DOHH2 (cell line): Measurements from ENCODE around the gene SRCAP.

ENCODE experiments used
- EZH2phosphoT487 ChIP-seq: fragments of 200-600 bp; sonication (generic); IDR thresholded peaks from 2 replicates; pipeline ENCODE4 v1.6.1; 2017; ENCODE audit warnings: borderline replicate concordance, mild to moderate bottlenecking, antibody characterized with exemption, low read length, moderate library complexity, mixed read lengths
- TF ChIP-seq, protein P1 (sequence below): fragments of 200-600 bp; sonication (generic); IDR thresholded peaks from one replicate; pipeline ENCODE4 v1.5.1; 2014; ENCODE audit warnings: antibody characterized with exemption, mild to moderate bottlenecking, low read depth, low read length; ENCODE audit not compliant: poor library complexity, severe bottlenecking

DNA sequence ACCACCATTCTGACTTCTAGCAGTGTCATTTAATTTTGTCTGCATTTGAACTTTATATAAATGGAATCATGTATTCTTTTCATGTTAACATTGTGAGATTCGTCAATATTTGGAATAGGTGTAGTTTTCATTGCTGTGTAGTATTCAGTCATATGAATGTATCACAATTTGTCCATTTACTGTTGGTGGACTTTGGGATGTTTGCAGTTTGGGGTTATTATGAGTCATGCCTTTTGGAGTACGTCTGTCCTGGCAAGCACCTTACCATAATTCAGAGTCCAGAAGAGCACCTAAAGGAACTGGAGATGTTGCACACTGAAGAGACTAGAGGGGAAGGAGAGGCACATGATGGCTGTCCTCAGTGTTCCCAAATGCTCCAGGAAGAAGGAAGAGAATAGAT is 46.1 kb downstream of the SRCAP start:
- TF ChIP-seq, protein P1, sequence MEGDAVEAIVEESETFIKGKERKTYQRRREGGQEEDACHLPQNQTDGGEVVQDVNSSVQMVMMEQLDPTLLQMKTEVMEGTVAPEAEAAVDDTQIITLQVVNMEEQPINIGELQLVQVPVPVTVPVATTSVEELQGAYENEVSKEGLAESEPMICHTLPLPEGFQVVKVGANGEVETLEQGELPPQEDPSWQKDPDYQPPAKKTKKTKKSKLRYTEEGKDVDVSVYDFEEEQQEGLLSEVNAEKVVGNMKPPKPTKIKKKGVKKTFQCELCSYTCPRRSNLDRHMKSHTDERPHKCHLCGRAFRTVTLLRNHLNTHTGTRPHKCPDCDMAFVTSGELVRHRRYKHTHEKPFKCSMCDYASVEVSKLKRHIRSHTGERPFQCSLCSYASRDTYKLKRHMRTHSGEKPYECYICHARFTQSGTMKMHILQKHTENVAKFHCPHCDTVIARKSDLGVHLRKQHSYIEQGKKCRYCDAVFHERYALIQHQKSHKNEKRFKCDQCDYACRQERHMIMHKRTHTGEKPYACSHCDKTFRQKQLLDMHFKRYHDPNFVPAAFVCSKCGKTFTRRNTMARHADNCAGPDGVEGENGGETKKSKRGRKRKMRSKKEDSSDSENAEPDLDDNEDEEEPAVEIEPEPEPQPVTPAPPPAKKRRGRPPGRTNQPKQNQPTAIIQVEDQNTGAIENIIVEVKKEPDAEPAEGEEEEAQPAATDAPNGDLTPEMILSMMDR, result no peak
- no peak for TF ChIP-seq EZH2phosphoT487
